K562 (cell line): ENCODE measurements around the gene COA6. TPM values are rescaled to one million over a fixed set of nuclear protein-coding genes. Genes with fewer than 3 reads are reported as not detected.

Experiments
- ATF7 ChIP-seq: fragments of 450-650 bp; IDR thresholded peaks from 2 replicates; pipeline ENCODE4 v1.7.1; 2014; ENCODE audit warnings: mild to moderate bottlenecking, moderate library complexity
- CAMTA2 ChIP-seq: fragments of 250-450 bp; sonication (Bioruptor Pico); conservative IDR thresholded peaks from 2 replicates; pipeline ENCODE4 v1.5.1; 2022
- CCNT2 ChIP-seq: IDR thresholded peaks from 2 replicates; pipeline ENCODE4 v1.6.1; 2011; ENCODE audit warnings: borderline replicate concordance, low read depth, mild to moderate bottlenecking, moderate library complexity, mixed read lengths, low read length; ENCODE audit not compliant: insufficient read length; ENCODE audit errors: extremely low read depth
- HDAC2 ChIP-seq: fragments of 450-650 bp; IDR thresholded peaks from 2 replicates; pipeline ENCODE4 v1.6.1; 2016; ENCODE audit warnings: mild to moderate bottlenecking
- HMG20B ChIP-seq: fragments of 250-450 bp; sonication (Bioruptor Pico); IDR thresholded peaks from 2 replicates; pipeline ENCODE4 v1.5.0; 2021; ENCODE audit warnings: mild to moderate bottlenecking
- SIN3B ChIP-seq: fragments of 450-650 bp; IDR thresholded peaks from 2 replicates; pipeline ENCODE4 v1.6.1; 2017; ENCODE audit warnings: low read depth, mild to moderate bottlenecking, moderate library complexity
- TAF9B ChIP-seq: fragments of 450-650 bp; IDR thresholded peaks from 2 replicates; pipeline ENCODE4 v1.6.1; 2018; ENCODE audit warnings: mild to moderate bottlenecking; ENCODE audit not compliant: partially characterized antibody
- ZC3H11A ChIP-seq: IDR thresholded peaks from 2 replicates; pipeline ENCODE4 v1.6.1; 2012; ENCODE audit warnings: low read depth, low read length, improper control_type of control experiment
- ZNF347 ChIP-seq: fragments of 450-650 bp; formaldehyde crosslinking; IDR thresholded peaks from 2 replicates; pipeline ENCODE4 v1.4.0; 2020; ENCODE audit warnings: low read depth, mild to moderate bottlenecking, moderate library complexity
- polyA plus RNA-seq, 8 experiments: library from polyadenylated mRNA; depleted of rRNA in 4 of 8; stranded (reverse) in 5 of 8; unstranded in 3 of 8; fragments of >200 nt; fragmentation: Nextera tagmentation in 2 of 8; fragmentation: Illumina TruSeq in 1 of 8; extraction: Ambion mirVana in 2 of 8; extraction: Trizol in 1 of 8; gene quantifications; 2 replicates each; pipeline versions ENCODE4 v1.2.1 to v1.2.3, GENCODE V29; 2011 to 2014; ENCODE audit warnings: inconsistent platforms in 1 of 8, missing spikeins in 1 of 8
- total RNA-seq, 7 experiments: library from RNA; depleted of rRNA in 6 of 7; stranded (reverse); fragments of >200 nt in 6 of 7; fragmentation: Illumina TruSeq in 2 of 7; extraction: Trizol in 2 of 7; gene quantifications; 2 replicates each; pipeline versions ENCODE4 v1.2.1 to v1.2.3, GENCODE V29; 2011 to 2021; ENCODE audit warnings: low replicate concordance in 1 of 7
- TF ChIP-seq, protein P1 (sequence below), 2 experiments: IDR thresholded peaks in 1 of 2; conservative IDR thresholded peaks in 1 of 2; 2 replicates each; pipeline ENCODE4 v1.6.1; 2016; ENCODE audit warnings: low read depth in 2 of 2, mild to moderate bottlenecking in 1 of 2, missing compliant biosample characterization in 1 of 2, missing genetic modification characterization in 1 of 2, moderate library complexity in 1 of 2
- TF ChIP-seq, protein P2 (sequence below): sonication (generic); formaldehyde crosslinking; IDR thresholded peaks from 2 replicates; pipeline ENCODE4 v1.8.0; 2022; ENCODE audit warnings: missing genetic modification reagents, mild to moderate bottlenecking, borderline replicate concordance
- TF ChIP-seq, protein P3 (sequence below): sonication (generic); formaldehyde crosslinking; IDR thresholded peaks from 2 replicates; pipeline ENCODE4 v1.8.1; 2023; ENCODE audit warnings: mild to moderate bottlenecking, missing genetic modification reagents
- TF ChIP-seq, protein P4 (sequence below): fragments of 450-650 bp; conservative IDR thresholded peaks from 2 replicates; pipeline ENCODE4 v1.6.1; 2016; ENCODE audit warnings: missing genetic modification characterization, low read depth, mild to moderate bottlenecking, missing compliant biosample characterization, moderate library complexity
- TF ChIP-seq, protein P5 (sequence below): sonication (generic); formaldehyde crosslinking; IDR thresholded peaks from 2 replicates; pipeline ENCODE4 v1.9.0; 2022; ENCODE audit warnings: mild to moderate bottlenecking, missing genetic modification reagents

COA6 gene
- total and polyA plus RNA-seq, 9 of the 15 experiments (the other 6 are each of a cell fraction or from before 2014, with no cell fraction given) = 77.7 to 187 (median 134) TPM

DNA sequence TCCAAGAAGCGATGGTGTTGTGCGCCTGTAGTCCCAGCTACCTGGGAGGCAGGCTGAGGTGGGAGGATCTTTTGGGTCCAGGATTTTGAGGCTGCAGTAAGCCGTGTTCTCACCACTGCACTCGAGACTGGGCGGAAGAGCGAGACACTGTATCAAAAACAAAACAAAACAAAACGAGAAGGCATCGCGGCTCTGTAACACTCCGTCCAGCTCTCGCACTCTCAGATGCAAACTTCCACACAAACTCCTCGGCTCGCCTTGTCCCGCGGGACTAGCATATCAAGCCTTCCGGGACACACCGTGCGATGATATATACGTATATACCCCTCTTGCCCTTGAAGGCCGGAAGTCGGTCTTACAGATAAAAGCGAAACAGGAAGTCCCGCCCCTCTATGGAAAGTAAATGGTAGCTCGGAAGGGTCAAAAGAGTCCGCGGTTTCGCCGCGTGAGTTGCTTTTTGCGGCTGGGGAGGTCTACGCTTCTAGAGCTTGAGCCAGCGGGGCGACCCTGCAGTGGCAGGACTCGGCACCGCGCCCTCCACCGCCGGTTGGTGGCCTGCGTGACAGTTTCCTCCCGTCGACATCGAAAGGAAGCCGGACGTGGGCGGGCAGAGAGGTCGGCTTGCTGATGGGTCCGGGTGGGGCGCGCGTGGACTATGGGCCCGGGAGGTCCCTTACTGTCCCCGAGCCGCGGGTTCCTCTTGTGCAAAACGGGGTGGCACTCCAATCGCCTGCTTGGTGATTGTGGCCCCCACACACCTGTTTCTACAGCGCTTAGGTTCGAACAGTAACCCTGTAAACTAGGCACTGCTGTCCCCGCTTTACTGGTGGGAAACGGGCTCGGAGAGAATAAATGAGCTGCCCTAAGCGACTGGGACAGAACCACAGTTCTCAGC is at the start of gene COA6 (continued):
- TF ChIP-seq, protein P1, sequence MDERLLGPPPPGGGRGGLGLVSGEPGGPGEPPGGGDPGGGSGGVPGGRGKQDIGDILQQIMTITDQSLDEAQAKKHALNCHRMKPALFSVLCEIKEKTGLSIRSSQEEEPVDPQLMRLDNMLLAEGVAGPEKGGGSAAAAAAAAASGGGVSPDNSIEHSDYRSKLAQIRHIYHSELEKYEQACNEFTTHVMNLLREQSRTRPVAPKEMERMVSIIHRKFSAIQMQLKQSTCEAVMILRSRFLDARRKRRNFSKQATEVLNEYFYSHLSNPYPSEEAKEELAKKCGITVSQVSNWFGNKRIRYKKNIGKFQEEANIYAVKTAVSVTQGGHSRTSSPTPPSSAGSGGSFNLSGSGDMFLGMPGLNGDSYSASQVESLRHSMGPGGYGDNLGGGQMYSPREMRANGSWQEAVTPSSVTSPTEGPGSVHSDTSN (CRISPR knock-in tag; IDR thresholded peaks at IDR 0.05; ENCODE audit: low read depth) = no peak
- TF ChIP-seq, protein P1 (tag; conservative IDR thresholded peaks at IDR 0.05; ENCODE audit: low read depth) = peak; percentile 68
- TF ChIP-seq, protein P2, sequence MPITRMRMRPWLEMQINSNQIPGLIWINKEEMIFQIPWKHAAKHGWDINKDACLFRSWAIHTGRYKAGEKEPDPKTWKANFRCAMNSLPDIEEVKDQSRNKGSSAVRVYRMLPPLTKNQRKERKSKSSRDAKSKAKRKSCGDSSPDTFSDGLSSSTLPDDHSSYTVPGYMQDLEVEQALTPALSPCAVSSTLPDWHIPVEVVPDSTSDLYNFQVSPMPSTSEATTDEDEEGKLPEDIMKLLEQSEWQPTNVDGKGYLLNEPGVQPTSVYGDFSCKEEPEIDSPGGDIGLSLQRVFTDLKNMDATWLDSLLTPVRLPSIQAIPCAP = peak; percentile 81; the same call in 1 of the 2 replicates
- TF ChIP-seq, protein P3, sequence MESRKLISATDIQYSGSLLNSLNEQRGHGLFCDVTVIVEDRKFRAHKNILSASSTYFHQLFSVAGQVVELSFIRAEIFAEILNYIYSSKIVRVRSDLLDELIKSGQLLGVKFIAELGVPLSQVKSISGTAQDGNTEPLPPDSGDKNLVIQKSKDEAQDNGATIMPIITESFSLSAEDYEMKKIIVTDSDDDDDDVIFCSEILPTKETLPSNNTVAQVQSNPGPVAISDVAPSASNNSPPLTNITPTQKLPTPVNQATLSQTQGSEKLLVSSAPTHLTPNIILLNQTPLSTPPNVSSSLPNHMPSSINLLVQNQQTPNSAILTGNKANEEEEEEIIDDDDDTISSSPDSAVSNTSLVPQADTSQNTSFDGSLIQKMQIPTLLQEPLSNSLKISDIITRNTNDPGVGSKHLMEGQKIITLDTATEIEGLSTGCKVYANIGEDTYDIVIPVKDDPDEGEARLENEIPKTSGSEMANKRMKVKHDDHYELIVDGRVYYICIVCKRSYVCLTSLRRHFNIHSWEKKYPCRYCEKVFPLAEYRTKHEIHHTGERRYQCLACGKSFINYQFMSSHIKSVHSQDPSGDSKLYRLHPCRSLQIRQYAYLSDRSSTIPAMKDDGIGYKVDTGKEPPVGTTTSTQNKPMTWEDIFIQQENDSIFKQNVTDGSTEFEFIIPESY = peak; percentile 62; the same call in 1 of the 2 replicates
- TF ChIP-seq ZNF347 (CRISPR knock-in tag) (no peak), CAMTA2 (CRISPR knock-in tag) (no peak), SIN3B (peak; percentile 94), TAF9B (peak; percentile 91), CCNT2 (peak; percentile 68), ATF7 (peak; percentile 93), HDAC2 (peak; percentile 71), ZC3H11A (0 out of 2 replicates have a peak, but pooled peaks have one; percentile 29), HMG20B (CRISPR knock-in tag) (0 out of 2 replicates have a peak, but pooled peaks have one; percentile 50)
- TF ChIP-seq, protein P4, sequence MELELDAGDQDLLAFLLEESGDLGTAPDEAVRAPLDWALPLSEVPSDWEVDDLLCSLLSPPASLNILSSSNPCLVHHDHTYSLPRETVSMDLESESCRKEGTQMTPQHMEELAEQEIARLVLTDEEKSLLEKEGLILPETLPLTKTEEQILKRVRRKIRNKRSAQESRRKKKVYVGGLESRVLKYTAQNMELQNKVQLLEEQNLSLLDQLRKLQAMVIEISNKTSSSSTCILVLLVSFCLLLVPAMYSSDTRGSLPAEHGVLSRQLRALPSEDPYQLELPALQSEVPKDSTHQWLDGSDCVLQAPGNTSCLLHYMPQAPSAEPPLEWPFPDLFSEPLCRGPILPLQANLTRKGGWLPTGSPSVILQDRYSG (tag) = peak; percentile 62; the same call in 1 of the 2 replicates
- TF ChIP-seq, protein P5, sequence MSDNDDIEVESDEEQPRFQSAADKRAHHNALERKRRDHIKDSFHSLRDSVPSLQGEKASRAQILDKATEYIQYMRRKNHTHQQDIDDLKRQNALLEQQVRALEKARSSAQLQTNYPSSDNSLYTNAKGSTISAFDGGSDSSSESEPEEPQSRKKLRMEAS (CRISPR knock-in tag) = peak; percentile 95
